Amygdala (tissue), 56 donors: Measurements from ENCODE around the gene COL20A1.
"Not testable (repeated sequence)": the region's sequence is repeated elsewhere in the genome, so short reads cannot be mapped to it uniquely, and the experiment has no call there.

Source experiments
- DNase-seq, 56 donors: peaks; one replicate each; lab custom pipeline; 2025; lab: John Stamatoyannopoulos, UW

The COL20A1 gene

GRCh38 chr20:63367446-63368055 lies 74.6 kb downstream of the COL20A1 start:
- DNase-seq = no peak

DNA sequence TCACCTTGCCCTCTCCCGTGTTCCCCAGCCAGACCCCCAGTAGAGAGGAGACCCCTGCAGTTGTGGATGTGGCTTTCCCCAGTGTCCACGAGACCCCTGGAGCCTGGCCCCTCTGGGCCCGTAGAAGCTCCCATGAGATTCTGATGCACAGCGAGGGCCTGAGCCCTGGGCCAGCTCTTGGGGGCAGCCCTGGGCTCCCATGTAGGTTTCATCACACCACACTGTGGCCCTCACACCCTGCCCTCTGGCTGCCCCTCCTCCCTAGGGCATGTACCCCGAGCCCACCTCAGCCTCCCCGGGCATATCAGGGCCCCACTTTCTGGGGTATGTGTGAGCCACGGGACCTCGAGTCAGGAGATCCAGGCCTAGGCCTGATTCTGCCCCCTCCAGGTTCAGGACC lies 75.2 kb downstream of the COL20A1 start:
- DNase-seq = no peak

GRCh38 chr20:63369024-63369530 lies 76.1 kb downstream of the COL20A1 start:
- no peak for DNase-seq

GRCh38 chr20:63369724-63370617 lies 77.0 kb downstream of the COL20A1 start:
- no peak for DNase-seq

DNA sequence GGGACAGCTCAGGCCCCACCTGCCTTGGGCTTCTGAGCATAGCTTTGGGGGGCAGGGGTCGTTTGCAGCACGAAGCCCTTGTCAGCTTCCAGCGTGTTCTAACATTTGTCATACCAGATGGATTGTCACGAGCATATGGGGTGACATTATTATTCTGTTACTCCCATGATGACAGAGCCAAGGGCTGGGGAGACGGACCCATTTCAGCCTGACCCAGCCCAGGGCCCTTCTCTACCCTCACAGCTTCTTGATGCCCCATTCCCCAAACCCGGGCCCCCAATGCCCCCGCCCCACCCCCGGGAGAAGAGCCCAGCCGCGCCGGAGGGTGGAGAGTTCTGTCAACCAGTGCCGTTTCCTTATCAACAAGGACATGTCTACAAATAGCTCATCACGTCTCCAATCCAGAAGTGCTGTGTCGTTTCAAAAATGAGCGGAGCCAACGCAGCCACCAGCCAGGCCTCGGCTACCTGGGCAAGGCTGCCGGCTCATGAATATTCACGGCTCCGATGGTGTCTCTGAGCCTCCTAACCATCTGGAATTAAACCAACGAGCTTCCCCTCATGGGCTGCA lies 77.7 kb downstream of the COL20A1 start:
- DNase-seq = peak in 7 of 56 donors; percentile 15 to 56 (median 35)

DNA sequence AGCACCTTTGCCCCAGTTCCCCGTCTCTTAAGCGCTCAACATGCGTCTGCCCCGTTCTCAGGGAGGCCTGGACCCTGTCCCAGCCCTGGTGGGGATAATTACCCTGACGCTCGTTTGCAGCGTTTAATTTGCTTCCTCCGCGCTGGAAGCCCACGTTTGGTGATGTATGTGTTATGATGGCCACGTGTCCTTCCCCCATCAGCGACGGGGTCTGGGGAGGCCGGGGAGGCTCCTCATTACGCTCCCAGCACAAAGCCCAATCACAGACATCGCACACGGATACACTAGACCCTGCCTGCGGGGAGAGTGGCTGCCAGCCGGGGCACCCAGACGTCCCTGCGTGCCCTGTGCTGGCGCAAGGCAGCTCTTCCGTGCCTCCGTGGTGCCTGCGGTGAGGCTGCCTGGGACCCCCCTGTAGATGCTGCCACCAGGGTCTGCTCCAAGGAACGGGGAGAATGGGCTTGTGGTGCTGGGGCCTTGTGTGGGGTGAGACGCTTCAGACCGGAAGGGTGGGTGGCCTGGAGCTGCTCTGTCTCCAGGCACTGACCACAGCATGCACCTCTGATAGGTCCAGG lies 78.4 kb downstream of the COL20A1 start:
- DNase-seq = peak in 8 of 56 donors; percentile 22 to 72 (median 41)

DNA sequence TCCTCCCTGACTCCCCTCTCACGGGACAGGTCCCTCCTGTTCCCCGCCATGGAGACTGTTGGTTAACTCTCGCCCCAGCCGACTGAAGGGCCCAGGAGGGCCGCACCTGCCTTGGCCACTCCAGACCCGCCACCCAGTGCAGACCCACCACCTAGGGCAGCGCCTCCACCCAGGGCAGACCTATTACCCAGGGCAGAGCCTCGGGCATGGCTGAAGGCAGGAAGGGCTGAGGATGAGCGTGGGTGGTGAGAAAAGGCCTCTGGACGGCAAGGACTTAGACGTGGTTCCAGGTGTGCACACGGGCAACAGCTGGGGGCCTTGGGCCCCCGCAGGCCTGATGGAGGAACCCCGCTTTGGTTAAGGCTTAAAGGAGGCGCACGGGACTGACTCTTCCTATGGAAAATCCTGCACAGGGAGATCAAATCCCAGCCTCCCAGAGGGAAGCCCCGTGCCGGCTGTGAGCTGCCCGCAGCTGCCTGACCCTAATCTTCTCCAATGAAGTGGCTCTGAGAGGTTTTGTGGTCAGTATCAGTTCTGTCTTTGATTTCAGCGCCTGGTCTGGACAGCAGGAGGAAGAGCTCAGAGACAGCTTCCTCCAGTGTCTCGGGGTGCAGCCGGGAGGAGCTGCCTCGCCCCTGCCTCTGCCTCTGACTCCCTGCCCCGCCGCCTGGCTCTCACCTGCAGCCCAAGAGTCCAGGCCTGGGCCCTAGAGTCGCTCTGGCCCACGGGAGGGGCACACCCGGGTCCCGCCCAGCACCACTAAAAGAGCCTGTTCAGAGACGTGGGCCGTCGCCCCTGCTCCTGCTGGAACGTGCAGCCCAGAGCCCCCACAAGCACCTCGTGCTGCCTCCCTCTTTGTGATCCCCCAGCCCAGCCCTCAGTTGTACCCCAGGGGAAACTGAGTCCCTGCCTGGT lies 80.2 kb downstream of the COL20A1 start:
- no peak for DNase-seq

DNA sequence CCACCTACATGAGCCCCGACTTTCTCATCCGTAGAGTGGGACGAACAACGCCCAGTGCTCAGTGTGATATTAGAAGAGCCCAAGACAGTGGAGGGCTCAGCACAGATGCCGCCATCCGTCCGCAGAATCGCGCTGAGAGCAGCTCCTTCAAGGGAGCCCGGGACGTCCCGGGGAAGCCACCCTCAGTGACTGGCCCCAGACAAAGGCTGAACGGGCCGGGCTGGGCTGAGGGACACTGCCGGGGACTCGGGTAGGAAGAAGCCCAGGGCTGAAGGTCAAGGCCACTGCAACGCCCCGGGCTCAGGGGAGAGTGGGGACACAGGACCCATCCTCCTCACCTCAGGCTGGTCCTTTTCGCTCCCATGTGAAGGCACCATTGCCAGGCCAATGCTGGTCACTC lies 81.0 kb downstream of the COL20A1 start:
- no peak for DNase-seq

GRCh38 chr20:63374504-63374903 lies 81.5 kb downstream of the COL20A1 start:
- DNase-seq = no peak

- DNase-seq = no peak
Observed at GRCh38 chr20:63375438-63375837, 82.5 kb downstream of the COL20A1 start.

DNA sequence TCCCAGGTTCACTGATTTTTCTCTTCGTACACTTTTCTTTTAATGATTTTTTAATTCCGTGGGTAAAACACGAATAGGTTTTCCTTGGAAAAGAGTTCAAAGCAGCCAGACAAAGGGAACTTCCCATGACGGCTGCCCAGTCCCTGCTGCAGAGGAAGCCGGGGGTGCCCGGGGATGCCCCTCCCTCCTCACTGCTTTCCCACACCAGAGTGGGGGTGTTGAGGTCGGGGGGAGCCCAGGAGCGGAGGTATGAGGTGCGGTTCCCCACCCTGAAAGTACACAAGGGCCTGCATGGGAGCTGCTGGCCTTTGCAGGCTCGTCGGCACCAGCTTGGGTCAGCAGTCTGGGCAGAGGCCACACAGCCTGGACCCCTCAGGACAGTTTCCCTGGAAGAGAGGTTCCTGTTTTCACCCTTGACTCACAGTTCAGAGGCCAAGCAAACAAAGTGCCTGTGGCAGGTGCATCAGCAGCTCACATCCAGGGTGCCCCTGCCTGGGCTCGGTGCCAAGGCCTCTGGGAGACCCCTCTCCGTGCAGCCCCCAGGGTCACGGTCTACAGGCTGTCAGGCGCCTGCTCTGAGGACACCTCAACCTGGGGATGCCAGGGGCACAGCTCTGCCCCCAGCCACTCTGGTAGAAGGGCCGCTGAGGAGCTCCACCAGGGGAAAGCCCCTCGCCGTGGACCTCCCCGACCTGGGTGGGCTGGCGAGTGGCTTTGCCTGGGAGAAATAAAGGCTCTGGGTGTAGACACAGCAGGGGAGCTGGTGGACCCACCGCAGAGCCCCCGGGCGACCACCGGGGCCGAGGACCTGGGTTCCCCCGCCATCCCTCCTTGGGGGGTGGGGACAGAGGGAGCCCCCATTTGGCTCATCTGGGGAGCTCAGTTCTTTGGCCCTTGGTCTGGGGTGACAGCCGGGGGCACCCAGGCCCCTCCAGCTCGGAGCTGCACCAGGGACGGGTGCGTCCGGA lies 83.6 kb downstream of the COL20A1 start:
- no peak for DNase-seq

DNA sequence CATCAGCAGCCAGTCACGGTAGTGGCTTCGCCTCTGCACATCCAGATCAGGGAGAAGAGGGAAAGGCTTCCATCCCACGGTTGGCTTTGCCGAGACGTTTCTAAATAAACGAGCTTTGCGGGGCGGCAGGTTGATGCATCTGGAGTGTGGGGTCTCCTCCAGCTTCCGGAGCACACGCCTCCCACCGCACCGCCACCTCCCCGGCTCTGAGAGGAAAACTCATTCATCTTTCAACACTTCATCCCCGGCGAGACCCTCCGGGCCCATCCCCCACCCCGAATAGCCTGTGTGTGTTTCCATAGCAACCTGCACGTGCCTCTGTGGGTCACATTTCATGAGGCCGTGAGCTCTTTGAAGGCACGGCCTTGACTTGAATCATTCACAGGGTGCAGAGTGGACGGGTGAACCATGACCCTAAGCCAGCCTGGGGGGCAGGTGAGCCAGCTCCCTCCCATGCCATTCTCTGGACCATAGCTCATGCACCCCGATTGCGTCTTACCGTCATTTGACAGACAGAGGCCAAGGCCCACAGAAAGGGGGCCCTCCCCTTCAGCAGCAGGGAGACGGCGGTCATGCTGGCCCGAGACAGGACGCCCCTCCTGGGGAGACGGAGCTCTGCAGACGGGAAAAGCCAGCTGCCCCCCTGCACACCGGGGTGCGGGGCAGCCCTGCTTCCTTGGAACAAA lies 84.4 kb downstream of the COL20A1 start:
- peak in 1 of 56 donors; percentile 29 for DNase-seq

DNA sequence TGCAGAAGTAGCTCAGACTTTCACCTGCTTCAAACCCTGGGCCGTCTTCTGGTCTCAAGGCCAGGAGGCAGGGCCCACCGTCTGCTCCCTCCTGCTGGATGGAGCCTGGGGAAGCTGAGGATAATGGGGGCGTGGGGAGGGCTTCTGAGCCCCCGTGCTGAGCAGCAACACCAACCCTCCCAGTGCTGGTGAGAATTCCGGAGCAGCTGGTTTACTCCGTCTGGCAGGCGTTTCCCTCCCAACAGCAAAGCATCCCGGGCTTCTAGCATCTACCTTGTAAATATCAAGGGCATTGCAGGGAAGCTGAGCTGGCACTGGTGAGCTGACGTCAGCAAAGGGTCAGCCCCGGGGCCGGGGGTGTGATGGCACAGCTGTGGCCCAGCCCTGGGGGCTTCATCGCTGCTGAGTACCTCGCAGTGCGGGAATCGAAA lies 85.0 kb downstream of the COL20A1 start:
- DNase-seq = peak in 1 of 56 donors; percentile 31

GRCh38 chr20:63378626-63379025 lies 85.6 kb downstream of the COL20A1 start:
- no peak for DNase-seq

DNA sequence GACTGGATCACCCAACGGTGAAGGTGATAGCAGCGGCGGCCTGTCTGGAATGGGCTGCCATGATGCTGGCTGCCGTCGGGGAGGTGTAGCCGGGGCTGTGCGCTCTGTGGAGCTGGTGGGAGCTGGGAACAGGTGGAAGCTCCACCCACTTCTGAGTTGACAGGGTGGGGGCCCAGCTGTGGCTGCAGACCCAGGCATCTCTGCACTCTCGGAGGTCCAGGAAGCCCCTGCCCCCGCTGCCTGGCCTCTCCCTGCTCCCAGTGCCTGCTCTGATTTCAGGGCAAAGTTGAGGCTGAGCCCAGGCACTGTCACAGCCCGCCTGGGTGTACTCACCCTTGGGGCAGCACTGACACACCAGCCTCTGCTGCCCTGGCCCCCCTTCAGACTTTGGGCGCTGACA lies 86.3 kb downstream of the COL20A1 start:
- no peak for DNase-seq

- DNase-seq = not testable (repeated sequence)
Observed at GRCh38 chr20:63379872-63380271, 86.9 kb downstream of the COL20A1 start.

GRCh38 chr20:63380346-63380870 lies 87.4 kb downstream of the COL20A1 start:
- no peak for DNase-seq
